ENCODE results near the gene GARRE1. TPM values are rescaled to one million over a fixed set of nuclear protein-coding genes. Genes with fewer than 3 reads are reported as not detected.
A peak's percentile ranks its signal among the peaks of the same experiment; 100 is the strongest.
"Not testable (repeated sequence)": the region's sequence is repeated elsewhere in the genome, so short reads cannot be mapped to it uniquely, and the experiment has no call there.

The GARRE1 gene
- total RNA-seq, 1 donor from 2014 or later = 6.1 TPM

DNA sequence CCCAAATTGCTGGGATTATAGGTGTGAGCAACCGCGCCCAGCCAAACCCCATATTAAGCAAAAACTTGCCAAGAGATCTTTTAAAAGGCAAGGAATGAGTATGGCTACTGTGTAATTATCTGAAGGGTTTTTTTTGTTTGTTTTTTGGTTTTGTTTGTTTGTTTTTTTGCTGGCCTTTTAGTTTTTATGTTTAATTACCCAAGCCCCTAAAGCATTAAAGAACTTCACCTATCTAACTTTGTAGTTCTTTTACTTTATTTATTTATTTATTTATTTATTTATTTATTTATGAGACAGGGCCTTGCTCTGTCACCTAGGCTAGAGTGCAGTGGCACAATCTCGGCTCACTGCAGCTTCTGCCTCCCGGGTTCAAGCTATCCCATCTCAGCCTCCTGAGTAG, 40.3 kb upstream of the GARRE1 start:
- DNase-seq (ENCODE audit: low read depth) = no peak
- H3K27me3 ChIP-seq (ENCODE audit: control insufficient read depth, insufficient read depth, low read length) = no peaks in the 10 kb centered on the region
- H3K4me3 ChIP-seq (ENCODE audit: low read depth, low read length) = no peak overlapping the region
- TF ChIP-seq, protein P1, sequence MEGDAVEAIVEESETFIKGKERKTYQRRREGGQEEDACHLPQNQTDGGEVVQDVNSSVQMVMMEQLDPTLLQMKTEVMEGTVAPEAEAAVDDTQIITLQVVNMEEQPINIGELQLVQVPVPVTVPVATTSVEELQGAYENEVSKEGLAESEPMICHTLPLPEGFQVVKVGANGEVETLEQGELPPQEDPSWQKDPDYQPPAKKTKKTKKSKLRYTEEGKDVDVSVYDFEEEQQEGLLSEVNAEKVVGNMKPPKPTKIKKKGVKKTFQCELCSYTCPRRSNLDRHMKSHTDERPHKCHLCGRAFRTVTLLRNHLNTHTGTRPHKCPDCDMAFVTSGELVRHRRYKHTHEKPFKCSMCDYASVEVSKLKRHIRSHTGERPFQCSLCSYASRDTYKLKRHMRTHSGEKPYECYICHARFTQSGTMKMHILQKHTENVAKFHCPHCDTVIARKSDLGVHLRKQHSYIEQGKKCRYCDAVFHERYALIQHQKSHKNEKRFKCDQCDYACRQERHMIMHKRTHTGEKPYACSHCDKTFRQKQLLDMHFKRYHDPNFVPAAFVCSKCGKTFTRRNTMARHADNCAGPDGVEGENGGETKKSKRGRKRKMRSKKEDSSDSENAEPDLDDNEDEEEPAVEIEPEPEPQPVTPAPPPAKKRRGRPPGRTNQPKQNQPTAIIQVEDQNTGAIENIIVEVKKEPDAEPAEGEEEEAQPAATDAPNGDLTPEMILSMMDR (IDR thresholded peaks at IDR 0.05; ENCODE audit: insufficient read depth, low read length, severe bottlenecking) = no peak
- peaks cover 5% of the 10 kb centered on the region for H3K36me3 ChIP-seq (ENCODE audit: control insufficient read depth, insufficient read depth, low read length)
- no peak for FAIRE-seq

DNA sequence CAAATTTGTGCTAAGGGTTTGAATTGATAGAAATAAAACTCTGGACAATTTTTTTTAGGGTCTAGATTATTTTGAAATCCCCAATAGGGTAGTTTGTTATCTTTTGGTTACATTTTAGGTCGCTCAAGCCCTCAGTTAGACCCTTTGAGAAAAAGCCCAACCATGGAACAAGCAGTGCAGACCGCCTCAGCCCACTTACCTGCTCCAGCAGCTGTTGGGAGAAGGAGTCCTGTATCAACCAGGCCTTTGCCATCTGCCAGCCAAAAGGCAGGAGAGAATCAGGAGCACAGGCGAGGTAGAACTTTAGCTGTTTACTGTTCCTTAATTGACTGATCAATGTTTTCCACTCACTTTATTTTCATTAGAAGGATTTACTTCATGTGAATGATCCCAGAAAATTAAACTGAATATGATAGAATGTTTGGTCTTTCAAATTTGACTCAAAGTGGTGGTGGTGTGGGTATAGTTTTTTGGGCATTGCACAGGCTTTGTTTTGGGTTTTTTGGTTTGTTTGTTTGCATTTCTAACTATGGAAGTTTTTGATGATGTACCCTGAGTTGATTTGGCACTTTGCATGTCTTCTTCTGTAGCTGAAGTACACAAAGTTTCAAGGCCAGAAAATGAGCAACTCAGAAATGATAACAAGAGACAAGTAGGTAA, 39.2 kb upstream of the GARRE1 start:
- Histone ChIP-seq H3K36me3 (ENCODE audit: control insufficient read depth, insufficient read depth, low read length) (peaks cover 6% of the 10 kb centered on the region), H3K4me3 (ENCODE audit: low read depth, low read length) (no peak overlapping the region), H3K27me3 (ENCODE audit: control insufficient read depth, insufficient read depth, low read length) (no peaks in the 10 kb centered on the region)
- TF ChIP-seq, protein P1 (IDR thresholded peaks at IDR 0.05; ENCODE audit: insufficient read depth, low read length, severe bottlenecking) = no peak
- no peak for DNase-seq (ENCODE audit: low read depth)
- no peak for FAIRE-seq

DNA sequence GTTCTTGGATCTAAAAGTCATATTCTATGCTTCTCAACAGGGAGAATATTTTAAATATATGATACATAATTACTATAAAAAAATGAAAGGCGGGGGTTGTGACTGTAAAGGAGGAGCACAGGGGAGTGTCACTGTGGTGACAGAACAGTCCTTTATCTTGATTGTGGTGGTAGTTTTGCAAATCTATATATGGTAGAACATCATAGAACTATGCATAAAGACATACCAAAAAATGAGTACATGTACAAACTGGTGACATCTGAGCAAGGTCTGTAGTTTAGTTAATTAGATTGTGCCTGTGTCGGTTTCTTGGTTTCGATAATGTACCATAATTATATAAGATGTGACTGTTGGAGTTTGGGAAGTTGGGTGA, 38.7 kb upstream of the GARRE1 start:
- H3K4me3 ChIP-seq (ENCODE audit: low read depth, low read length) = no peak overlapping the region
- FAIRE-seq = no peak
- no peak for DNase-seq (ENCODE audit: low read depth)
- H3K36me3 ChIP-seq (ENCODE audit: control insufficient read depth, insufficient read depth, low read length) = peaks cover 5% of the 10 kb centered on the region
- TF ChIP-seq, protein P1 (IDR thresholded peaks at IDR 0.05; ENCODE audit: insufficient read depth, low read length, severe bottlenecking) = no peak
- H3K27me3 ChIP-seq (ENCODE audit: control insufficient read depth, insufficient read depth, low read length) = no peaks in the 10 kb centered on the region

DNA sequence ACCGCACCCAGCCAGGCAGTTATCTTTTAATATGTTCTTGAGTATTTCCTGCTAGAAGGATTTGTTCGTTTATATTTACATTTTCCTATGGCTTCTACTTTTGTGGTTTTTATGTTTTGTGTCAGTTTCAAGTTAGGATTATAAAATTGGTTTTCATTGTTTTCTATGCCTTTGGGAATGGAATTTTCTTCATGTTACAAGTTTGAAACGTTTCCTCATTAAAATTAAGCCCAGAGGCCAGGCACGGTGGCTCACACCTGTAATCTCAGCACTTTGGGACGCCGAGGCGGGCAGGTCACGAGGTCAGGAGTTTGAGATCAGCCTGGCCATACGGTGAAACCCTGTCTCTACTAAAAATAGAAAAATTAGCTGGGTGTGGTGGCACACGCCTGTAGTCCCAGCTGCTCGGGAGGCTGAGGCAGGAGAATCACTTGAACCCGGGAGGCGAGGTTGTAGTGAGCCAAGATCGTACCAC, 37.6 kb upstream of the GARRE1 start:
- FAIRE-seq; H3K36me3 ChIP-seq (ENCODE audit: control insufficient read depth, insufficient read depth, low read length): not testable (repeated sequence)

DNA sequence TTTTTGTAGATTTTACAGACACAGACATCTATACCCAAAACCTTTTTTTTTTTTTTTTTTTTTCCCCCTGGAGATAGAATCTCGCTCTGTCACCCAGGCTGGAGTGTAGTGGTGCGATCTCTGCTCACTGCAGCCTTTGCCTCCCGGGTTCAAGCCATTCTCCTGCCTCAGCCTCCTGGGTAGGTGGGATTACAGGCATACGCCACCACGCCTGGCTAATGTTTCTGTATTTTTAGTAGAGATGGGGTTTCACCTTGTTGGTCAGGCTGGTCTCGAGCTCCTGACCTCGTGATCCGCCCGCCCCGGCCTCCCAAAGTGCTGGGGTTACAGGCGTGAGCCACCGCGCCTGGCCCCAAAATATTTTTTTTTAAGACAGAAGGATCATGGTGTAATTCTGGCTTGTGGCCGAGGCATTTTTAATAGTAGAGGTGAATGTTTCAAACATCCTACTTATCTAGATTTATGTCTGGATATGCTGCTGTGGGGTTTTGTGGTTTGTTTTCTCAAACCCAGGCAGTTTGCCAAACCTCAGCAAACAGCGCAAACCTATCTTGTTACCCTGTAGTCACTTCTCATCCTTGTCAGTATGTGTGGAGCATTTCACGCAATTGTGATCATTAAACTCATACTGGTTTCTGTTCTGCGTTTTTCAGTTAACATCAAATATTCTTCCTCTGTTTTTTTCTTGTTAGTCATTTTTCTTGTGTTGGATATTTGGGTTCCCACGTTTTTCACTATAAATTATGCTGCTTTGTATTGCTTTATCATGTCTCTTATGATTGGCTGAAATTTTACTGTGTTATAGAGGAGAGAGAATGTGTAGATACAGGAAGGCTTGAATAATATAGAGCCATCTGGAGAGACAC, 36.2 kb upstream of the GARRE1 start:
- TF ChIP-seq, protein P1 (IDR thresholded peaks at IDR 0.05; ENCODE audit: insufficient read depth, low read length, severe bottlenecking) = no peak
- H3K36me3 ChIP-seq (ENCODE audit: control insufficient read depth, insufficient read depth, low read length) = peaks cover 10% of the 10 kb centered on the region
- peak; percentile 91 for DNase-seq (ENCODE audit: low read depth)
- no peak for FAIRE-seq
- H3K4me3 ChIP-seq (ENCODE audit: low read depth, low read length) = no peak overlapping the region
- no peaks in the 10 kb centered on the region for H3K27me3 ChIP-seq (ENCODE audit: control insufficient read depth, insufficient read depth, low read length)

More for the DNA sequence above, 37.6 kb upstream of the GARRE1 start:
- not testable (repeated sequence) for H3K27me3 ChIP-seq (ENCODE audit: control insufficient read depth, insufficient read depth, low read length); H3K4me3 ChIP-seq (ENCODE audit: low read depth, low read length); DNase-seq (ENCODE audit: low read depth)

DNA sequence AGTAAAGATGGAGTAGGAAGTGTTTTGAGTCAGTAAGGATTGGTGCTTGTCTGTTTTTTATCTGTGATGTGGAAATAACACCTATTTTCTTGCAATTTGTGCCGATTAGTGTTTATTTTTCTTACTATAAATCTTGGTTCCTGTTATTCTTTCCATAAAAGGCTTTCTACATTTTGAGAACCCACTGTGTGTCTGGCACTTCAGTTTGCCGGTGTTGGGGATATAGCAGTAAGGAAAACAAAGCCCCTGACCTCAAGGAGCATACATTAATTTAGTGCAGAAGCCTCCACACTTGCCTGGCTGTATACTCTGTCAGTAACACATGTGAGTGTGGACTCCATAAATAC, 35.6 kb upstream of the GARRE1 start:
- H3K36me3 ChIP-seq (ENCODE audit: control insufficient read depth, insufficient read depth, low read length) = peaks cover 13% of the 10 kb centered on the region
- H3K27me3 ChIP-seq (ENCODE audit: control insufficient read depth, insufficient read depth, low read length) = no peaks in the 10 kb centered on the region
- TF ChIP-seq, protein P1 (IDR thresholded peaks at IDR 0.05; ENCODE audit: insufficient read depth, low read length, severe bottlenecking) = no peak
- no peak overlapping the region for H3K4me3 ChIP-seq (ENCODE audit: low read depth, low read length)
- FAIRE-seq (no peak), DNase-seq (ENCODE audit: low read depth) (no peak)

Data from bronchial epithelial cell (primary cell).